Endothelial cell of umbilical vein (primary cell): ENCODE results near the gene ARHGAP27.
"Not testable (repeated sequence)": the region's sequence is repeated elsewhere in the genome, so short reads cannot be mapped to it uniquely, and the experiment has no call there.

Experiments
- CTCF ChIP-seq, 2 donors: IDR thresholded peaks; 1 replicate in 1 of 2; 2 replicates in 1 of 2; pipeline ENCODE4 v1.5.1; 2011; ENCODE audit warnings: low read length in 2 of 2, mild to moderate bottlenecking in 2 of 2, moderate library complexity in 2 of 2, control low read depth in 1 of 2, inconsistent platforms in 1 of 2, low read depth in 1 of 2; ENCODE audit not compliant: insufficient read depth in 1 of 2; ENCODE audit errors: extremely low read depth in 1 of 2
- EZH2 ChIP-seq: IDR thresholded peaks from 2 replicates; pipeline ENCODE4 v1.6.1; 2012; ENCODE audit warnings: borderline replicate concordance, low read depth, mild to moderate bottlenecking, moderate library complexity, low read length, inconsistent platforms; ENCODE audit not compliant: severe bottlenecking
- FOS ChIP-seq: IDR thresholded peaks from 2 replicates; pipeline ENCODE4 v1.6.1; 2011; ENCODE audit warnings: mild to moderate bottlenecking, low read length, moderate library complexity, borderline replicate concordance; ENCODE audit not compliant: insufficient read depth
- GATA2 ChIP-seq: IDR thresholded peaks from 2 replicates; pipeline ENCODE4 v1.7.0; 2011; ENCODE audit warnings: low read depth, mild to moderate bottlenecking, moderate library complexity, mixed read lengths, low read length; ENCODE audit not compliant: insufficient read length, insufficient read depth
- JUN ChIP-seq: IDR thresholded peaks from 2 replicates; pipeline ENCODE4 v1.6.1; 2011; ENCODE audit warnings: borderline replicate concordance, low read depth; ENCODE audit not compliant: insufficient read length, insufficient read depth
- MAX ChIP-seq: IDR thresholded peaks from 2 replicates; pipeline ENCODE4 v1.6.1; 2011; ENCODE audit not compliant: insufficient read depth, insufficient read length
- MYC ChIP-seq: IDR thresholded peaks from one replicate; pipeline ENCODE4 v1.6.1; 2011; ENCODE audit warnings: mild to moderate bottlenecking, low read depth, low read length
- POLR2A ChIP-seq: IDR thresholded peaks from 2 replicates; pipeline ENCODE4 v1.6.1; 2012; ENCODE audit warnings: low read depth, mild to moderate bottlenecking, control low read depth, low read length
- POLR2AphosphoS5 ChIP-seq: IDR thresholded peaks from 2 replicates; pipeline ENCODE4 v1.6.1; 2012; ENCODE audit warnings: low read depth, mild to moderate bottlenecking, control low read depth, low read length, moderate library complexity; ENCODE audit not compliant: insufficient read depth

GRCh38 chr17:45461524-45462327, 29.1 kb upstream of the ARHGAP27 start:
- not testable (repeated sequence) for TF ChIP-seq CTCF (IDR thresholded peaks at IDR 0.05; ENCODE audit: extremely low read depth in 1 of 2, insufficient read depth in 1 of 2, low read depth in 1 of 2, low read length in 2 of 2); EZH2; MAX; POLR2A; POLR2AphosphoS5; MYC; GATA2
- peak; percentile 21 for TF ChIP-seq JUN
- peak; percentile 11 for TF ChIP-seq FOS
